Astrocyte (in vitro differentiated cells and primary cell): ENCODE measurements around the gene ASB12.

ENCODE experiments used
- EZH2 ChIP-seq: IDR thresholded peaks from 2 replicates; pipeline ENCODE4 v1.6.1; 2012; ENCODE audit warnings: mild to moderate bottlenecking, low read length, inconsistent platforms; ENCODE audit not compliant: insufficient read depth
- TF ChIP-seq, protein P1 (sequence below): IDR thresholded peaks from 2 replicates; pipeline ENCODE4 v1.5.1; 2011; ENCODE audit warnings: low read depth, mild to moderate bottlenecking, inconsistent platforms, low read length, moderate library complexity; ENCODE audit not compliant: insufficient read depth

DNA sequence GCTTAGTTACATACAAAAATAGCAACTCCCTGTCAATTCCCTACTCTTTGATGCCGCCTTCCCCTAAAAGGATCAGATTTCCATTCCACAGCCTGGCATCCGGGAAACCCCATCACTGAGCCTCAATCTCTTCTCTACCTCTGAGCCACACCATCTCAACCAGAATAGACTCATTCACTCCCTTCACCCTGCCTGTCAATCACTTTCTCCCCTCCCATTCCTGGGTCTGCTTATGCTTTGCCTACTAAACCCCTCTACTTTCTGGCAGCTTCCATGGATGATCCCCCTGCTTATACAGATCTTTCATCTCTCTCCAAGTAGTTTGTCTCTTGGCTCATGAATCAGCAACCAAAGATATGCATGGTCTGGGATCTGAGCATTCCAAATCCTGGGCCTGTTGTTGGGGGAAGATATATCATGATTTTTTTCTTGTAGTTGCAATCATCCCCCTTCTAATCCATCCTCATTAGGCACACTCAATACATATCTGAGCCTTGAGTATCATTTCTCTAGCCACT lies 27.5 kb downstream of the ASB12 start:
- TF ChIP-seq, protein P1, sequence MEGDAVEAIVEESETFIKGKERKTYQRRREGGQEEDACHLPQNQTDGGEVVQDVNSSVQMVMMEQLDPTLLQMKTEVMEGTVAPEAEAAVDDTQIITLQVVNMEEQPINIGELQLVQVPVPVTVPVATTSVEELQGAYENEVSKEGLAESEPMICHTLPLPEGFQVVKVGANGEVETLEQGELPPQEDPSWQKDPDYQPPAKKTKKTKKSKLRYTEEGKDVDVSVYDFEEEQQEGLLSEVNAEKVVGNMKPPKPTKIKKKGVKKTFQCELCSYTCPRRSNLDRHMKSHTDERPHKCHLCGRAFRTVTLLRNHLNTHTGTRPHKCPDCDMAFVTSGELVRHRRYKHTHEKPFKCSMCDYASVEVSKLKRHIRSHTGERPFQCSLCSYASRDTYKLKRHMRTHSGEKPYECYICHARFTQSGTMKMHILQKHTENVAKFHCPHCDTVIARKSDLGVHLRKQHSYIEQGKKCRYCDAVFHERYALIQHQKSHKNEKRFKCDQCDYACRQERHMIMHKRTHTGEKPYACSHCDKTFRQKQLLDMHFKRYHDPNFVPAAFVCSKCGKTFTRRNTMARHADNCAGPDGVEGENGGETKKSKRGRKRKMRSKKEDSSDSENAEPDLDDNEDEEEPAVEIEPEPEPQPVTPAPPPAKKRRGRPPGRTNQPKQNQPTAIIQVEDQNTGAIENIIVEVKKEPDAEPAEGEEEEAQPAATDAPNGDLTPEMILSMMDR, result no peak
- no peak for TF ChIP-seq EZH2
